HUES6 (cell line): ENCODE results near the gene MSI2.
A peak's percentile ranks its signal among the peaks of the same experiment; 100 is the strongest.

ENCODE experiments used
- H3K27ac ChIP-seq: 2 replicates; pipeline ENCODE4 v1.7.0; 2013; ENCODE audit warnings: low read depth, mild to moderate bottlenecking, low read length, inconsistent platforms
- H3K27me3 ChIP-seq: 2 replicates; pipeline ENCODE4 v1.6.1; 2013; ENCODE audit warnings: low read length; ENCODE audit not compliant: control insufficient read depth, insufficient read depth
- H3K36me3 ChIP-seq: 2 replicates; pipeline ENCODE4 v1.6.1; 2013; ENCODE audit warnings: low read length; ENCODE audit not compliant: control insufficient read depth, insufficient read depth
- H3K4me1 ChIP-seq: 2 replicates; pipeline ENCODE4 v1.6.1; 2013; ENCODE audit warnings: low read length; ENCODE audit not compliant: control insufficient read depth, insufficient read depth
- H3K4me3 ChIP-seq: 2 replicates; pipeline ENCODE4 v1.5.1; 2013; ENCODE audit warnings: low read depth, low read length
- H3K9ac ChIP-seq: one replicate; pipeline ENCODE4 v1.6.1; 2013; ENCODE audit warnings: mild to moderate bottlenecking, low read length
- H3K9me3 ChIP-seq: 2 replicates; pipeline ENCODE4 v1.6.1; 2013; ENCODE audit warnings: low read depth, low read length; ENCODE audit not compliant: control insufficient read depth, insufficient read depth

Gene MSI2

DNA sequence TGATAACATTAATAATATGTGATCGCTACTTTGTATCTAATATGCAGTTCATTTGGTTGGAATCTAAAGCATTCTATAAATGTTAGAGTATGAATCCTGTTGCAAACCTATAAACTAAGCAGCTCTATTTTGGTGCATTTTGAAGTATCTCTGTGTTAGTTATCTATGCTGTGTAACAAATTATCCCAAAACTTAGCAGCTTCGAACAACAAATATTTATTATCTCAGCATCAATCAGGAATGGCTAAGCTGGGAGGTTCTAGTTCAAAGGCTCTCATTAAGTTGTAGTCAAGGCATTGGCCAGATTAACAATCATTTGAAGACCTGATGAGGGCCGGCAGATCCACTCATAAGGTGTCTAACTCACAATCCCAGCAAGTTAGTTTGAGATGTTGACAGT, 10.1 kb upstream of the MSI2 start:
- Histone ChIP-seq H3K4me1 (no peaks in the 10 kb centered on the region), H3K27me3 (no peaks in the 10 kb centered on the region), H3K27ac (no peak overlapping the region), H3K9ac (no peak overlapping the region), H3K36me3 (no peaks in the 10 kb centered on the region), H3K4me3 (no peak overlapping the region), H3K9me3 (peaks cover 9% of the 10 kb centered on the region; the same call in 1 of the 2 replicates)

DNA sequence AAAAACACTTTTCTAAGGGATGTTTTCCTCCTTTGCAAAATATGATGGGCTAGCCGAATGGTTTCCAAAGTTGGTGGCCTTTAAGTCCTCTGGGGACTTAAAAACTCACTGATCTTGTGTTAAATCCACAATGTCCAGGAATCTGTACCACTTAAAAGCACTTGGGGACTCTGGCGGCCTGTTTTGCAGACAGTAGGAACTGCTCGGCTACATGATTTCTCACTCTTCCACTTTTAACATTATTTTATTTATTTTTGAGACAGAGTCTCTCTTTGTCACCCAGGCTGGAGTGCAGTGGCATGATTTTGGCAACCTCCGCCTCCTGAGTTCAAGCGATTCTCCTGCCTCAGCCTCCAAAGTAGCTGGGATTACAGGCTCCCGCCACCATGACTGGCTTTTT, 9.1 kb upstream of the MSI2 start:
- Histone ChIP-seq H3K27me3 (no peaks in the 10 kb centered on the region), H3K9ac (no peak overlapping the region), H3K9me3 (peaks cover 13% of the 10 kb centered on the region; the same call in 1 of the 2 replicates), H3K36me3 (no peaks in the 10 kb centered on the region), H3K4me3 (no peak overlapping the region), H3K4me1 (no peaks in the 10 kb centered on the region), H3K27ac (no peak overlapping the region)

DNA sequence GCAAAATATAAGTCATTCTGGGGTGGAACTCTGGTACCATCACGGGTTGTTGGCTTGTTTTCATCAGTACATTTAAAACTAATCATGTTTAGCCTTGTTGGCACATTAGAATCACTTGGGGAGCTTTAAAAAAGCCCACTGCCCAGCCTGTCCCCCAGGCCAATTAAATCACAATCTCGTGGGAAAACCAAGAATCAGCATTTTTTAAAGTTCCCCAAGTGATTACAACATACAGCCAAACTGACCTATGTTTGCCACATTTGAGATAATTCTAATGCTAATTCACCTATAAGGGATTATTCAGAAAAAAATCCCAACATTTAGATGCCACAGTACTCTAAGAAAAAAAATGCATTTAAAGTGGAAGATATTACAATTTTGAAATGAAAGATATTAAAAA, 8.4 kb upstream of the MSI2 start:
- H3K9ac ChIP-seq = no peak overlapping the region
- H3K9me3 ChIP-seq = peaks cover 13% of the 10 kb centered on the region; the same call in 1 of the 2 replicates
- no peaks in the 10 kb centered on the region for H3K36me3 ChIP-seq
- no peak overlapping the region for H3K27ac ChIP-seq
- no peaks in the 10 kb centered on the region for H3K4me1 ChIP-seq
- no peaks in the 10 kb centered on the region for H3K27me3 ChIP-seq
- no peak overlapping the region for H3K4me3 ChIP-seq

DNA sequence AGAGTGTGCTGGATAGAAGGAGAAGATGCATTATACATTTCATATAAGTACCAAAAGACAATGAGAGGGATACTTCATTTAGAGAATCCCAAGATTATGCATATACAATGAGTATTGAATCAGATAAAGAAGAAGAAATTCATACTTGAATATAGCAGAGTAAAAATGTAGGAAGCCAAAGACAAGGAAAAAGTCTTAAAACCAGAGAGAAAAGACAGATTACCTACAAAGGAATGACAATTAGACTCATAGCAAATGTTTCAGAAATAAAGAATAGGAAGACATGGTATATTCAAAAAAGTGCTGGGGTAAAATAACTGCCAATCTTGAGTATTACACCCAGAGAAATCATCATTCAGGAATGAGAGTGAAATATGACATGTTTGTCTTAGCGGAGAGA, 6.8 kb upstream of the MSI2 start:
- Histone ChIP-seq H3K9ac (no peak overlapping the region), H3K9me3 (peaks cover 13% of the 10 kb centered on the region; the same call in 1 of the 2 replicates), H3K27ac (no peak overlapping the region), H3K27me3 (no peaks in the 10 kb centered on the region), H3K4me1 (peaks cover 4% of the 10 kb centered on the region; the same call in 1 of the 2 replicates), H3K4me3 (no peak overlapping the region), H3K36me3 (no peaks in the 10 kb centered on the region)

DNA sequence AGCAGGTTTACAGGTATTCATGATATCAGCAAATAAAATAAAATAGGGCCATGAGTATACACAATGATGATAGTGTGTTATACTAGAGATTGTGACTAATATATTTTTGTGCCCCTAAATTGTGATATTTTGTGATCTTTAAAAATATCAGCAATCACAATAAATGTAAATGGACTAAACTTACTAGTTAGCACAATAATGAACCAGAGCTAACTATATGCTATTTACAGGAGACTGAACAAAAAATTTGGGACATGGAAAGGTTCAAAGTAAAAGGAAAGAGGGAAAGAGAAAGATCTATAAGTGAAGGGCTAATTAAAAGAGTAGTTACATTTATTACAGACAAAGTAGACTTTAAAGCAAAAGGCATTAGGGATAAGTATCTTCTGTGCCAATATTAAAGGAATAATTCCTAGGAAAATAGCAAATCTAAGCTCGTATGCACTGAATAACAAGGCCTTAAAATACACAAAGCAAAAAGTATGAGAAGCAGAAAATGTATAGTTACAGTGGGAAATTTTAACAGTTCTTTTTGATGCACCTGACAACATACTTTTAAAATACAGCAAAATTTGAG, 5.0 kb upstream of the MSI2 start:
- Histone ChIP-seq H3K4me1 (peaks cover 12% of the 10 kb centered on the region; the same call in 1 of the 2 replicates), H3K27ac (no peak overlapping the region), H3K9me3 (peaks cover 13% of the 10 kb centered on the region; the same call in 1 of the 2 replicates), H3K9ac (no peak overlapping the region), H3K4me3 (no peak overlapping the region), H3K36me3 (no peaks in the 10 kb centered on the region), H3K27me3 (peaks cover 12% of the 10 kb centered on the region)

DNA sequence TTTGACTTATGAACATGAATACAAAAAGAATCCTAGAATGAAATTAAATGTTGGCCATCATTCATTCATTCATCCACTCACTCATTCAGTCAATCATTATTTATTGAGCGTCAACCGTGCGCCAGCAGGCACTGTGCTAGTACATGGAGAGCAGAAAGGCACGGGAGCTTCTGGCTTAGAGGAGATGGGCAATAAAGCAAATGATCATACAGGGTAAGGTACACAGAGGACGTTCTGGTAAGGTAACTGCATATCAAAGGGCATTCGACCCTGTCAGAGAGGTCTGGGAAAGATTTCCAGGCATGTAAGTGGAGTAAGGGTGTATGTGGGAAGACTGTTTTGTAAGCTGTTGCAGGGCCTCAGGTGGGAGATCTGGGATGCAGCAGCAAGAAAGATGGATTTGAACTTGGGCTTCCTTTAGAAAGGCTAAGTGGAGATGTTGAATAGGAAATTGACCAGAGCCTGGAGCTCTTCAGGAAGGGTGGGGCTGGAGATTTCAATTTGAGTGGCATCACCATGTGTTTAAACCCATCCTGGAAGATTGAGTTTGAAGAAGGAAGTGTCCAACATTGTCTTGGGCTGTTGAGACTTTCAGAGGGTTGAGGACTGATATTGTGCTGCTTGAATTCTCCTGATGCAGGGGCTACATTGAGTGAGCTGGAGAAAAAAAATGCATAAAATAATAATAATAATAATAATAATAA, 2.8 kb upstream of the MSI2 start:
- no peak overlapping the region for H3K4me3 ChIP-seq
- H3K36me3 ChIP-seq = no peaks in the 10 kb centered on the region
- H3K4me1 ChIP-seq = peaks cover 14% of the 10 kb centered on the region
- peaks cover 12% of the 10 kb centered on the region for H3K27me3 ChIP-seq
- no peak overlapping the region for H3K27ac ChIP-seq
- H3K9me3 ChIP-seq = peaks cover 10% of the 10 kb centered on the region; the same call in 1 of the 2 replicates
- no peak overlapping the region for H3K9ac ChIP-seq

DNA sequence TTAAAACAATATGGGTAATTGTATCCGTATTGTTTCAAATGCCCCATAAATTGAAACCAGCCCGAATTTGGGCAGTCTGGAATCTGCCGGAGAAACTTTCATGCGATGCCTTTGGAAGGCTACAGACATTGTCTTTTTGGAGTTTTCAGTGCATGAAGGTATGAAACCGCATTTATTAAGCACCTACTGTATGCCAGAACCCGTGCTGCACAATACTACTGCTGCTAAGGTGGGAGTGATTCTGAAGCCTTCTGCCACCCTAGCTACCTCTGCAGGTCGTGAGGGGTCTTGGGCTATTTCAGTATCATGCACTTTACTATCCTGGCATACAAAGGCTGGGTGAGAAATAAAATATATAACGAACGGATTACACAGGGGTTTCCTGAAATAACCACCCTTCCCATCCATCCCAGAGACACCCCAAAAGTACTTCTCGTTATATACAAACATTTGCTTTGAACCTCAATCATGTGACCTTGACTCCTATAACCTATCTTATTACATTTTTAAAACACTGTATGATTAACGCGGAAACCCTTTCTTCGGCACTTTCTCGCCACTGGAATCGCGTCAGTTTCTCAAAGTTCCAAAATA, 1.0 kb upstream of the MSI2 start:
- Histone ChIP-seq H3K36me3 (no peaks in the 10 kb centered on the region), H3K9me3 (peaks cover 8% of the 10 kb centered on the region; the same call in 1 of the 2 replicates), H3K9ac (peak overlapping the region; percentile 68), H3K4me3 (peak overlapping the region; percentile 85), H3K27me3 (peaks cover 12% of the 10 kb centered on the region), H3K4me1 (peaks cover 32% of the 10 kb centered on the region), H3K27ac (peak overlapping the region; percentile 13; the same call in 1 of the 2 replicates)

DNA sequence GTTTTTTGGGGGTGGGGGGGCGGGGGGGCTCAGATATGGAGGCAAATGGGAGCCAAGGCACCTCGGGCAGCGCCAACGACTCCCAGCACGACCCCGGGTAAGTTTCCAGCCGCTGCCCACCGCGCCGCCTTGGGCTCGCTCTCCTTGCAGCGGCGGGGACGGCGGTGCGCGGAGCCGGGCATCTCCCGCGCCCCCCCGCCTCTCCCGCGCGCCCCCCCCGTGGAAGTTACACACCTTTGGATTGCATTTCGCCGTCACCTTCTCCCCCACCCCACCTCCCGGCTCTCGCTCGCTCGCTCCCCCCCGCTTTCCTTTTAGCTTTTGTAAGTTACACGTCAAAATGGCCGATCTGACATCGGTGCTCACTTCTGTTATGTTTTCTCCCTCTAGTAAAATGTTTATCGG, 387 bp downstream of the MSI2 start:
- Histone ChIP-seq H3K9ac (peak overlapping the region; percentile 70), H3K9me3 (no peaks in the 10 kb centered on the region), H3K4me3 (peak overlapping the region; percentile 53), H3K36me3 (peaks cover 6% of the 10 kb centered on the region), H3K4me1 (peaks cover 41% of the 10 kb centered on the region), H3K27me3 (peaks cover 12% of the 10 kb centered on the region), H3K27ac (peak overlapping the region; percentile 47; the same call in 1 of the 2 replicates)

DNA sequence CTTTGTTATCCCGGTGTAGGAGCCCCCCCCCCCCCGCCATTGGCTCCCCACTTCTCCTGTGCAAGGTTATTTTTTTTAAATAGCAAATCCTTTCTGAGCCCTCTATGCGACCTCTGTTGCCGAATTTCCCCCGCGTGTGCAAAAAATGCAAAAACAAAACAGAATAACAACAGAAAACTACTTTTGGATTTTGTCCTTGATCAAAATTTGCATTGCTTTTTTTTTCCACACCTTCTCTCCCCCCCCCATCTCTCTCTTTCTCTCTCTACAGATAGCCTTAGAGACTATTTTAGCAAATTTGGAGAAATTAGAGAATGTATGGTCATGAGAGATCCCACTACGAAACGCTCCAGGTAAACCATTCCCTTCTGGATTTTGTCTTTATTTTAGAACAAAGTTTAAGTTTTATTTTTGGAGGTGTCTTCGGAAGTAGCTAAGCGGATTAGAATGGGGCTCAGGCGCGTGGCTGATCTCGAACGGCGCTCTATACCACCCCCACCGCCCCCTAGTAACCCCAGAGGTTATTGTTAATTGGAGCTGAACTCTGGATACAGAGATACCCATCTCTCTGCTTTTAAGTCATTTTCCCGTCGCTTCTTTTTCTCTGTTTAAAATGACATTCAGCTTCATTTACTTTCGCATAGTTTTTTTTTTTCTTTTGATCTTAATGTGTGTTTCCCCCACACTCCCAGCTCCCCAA, 1.0 kb downstream of the MSI2 start:
- Histone ChIP-seq H3K27ac (peak overlapping the region; percentile 47; the same call in 1 of the 2 replicates), H3K9ac (peak overlapping the region; percentile 70), H3K4me3 (peak overlapping the region; percentile 53), H3K27me3 (peaks cover 12% of the 10 kb centered on the region), H3K4me1 (peaks cover 41% of the 10 kb centered on the region), H3K36me3 (peaks cover 13% of the 10 kb centered on the region), H3K9me3 (no peaks in the 10 kb centered on the region)

DNA sequence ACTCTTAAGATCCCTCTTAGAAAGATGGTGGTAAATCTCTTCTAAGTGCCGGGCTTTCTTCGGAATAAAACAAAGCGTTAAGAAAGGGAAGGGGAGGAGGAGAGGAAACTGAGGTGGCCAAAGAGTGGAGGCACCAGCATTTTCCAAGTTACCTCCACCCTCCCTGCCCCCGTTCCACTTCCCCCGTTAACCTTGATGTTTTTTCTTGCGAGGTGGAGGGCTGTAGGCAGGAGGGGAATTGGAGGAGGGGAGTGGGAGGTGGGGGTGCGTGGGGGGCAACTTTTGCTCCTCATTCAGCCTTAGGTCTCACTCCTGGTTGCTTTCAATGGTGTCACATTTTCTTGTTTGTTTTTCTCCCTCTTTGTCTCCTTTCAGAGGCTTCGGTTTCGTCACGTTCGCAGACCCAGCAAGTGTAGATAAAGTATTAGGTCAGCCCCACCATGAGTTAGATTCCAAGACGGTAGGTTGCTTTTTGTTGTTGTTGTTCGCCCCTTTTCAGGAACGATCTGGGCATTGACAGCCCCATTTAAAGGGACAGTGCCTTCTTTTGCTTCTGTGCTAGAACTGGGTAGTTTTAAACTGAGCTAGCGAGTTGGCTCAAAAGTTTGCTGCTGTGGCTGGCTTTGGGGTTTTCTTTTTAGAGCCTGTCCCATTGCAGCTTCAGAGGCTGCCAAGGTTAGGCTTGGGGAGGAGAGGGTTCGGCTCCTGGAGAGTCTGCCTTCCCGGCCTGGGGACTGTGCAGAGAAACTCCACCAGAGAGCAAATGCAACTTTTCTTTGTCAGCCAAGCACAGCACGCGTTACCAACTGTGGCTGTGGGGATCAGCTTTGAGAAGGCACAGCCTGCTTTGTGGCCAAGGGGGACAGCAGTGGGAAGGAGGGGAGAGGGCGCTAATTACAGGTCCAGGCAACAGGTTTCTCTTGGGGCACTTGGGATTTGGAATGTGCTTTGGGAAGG, 1.9 kb downstream of the MSI2 start:
- Histone ChIP-seq H3K9me3 (no peaks in the 10 kb centered on the region), H3K27ac (no peak overlapping the region), H3K27me3 (peaks cover 12% of the 10 kb centered on the region)

More for the DNA sequence above, 1.9 kb downstream of the MSI2 start:
- peak overlapping the region; percentile 53 for H3K4me3 ChIP-seq
- H3K4me1 ChIP-seq = peaks cover 41% of the 10 kb centered on the region
- H3K9ac ChIP-seq = peak overlapping the region; percentile 70
- H3K36me3 ChIP-seq = peaks cover 21% of the 10 kb centered on the region
